VCaP (cell line): Measurements from ENCODE around the gene TRRAP.

Experiments used
- H3K27ac ChIP-seq: fragments of 450-650 bp; 2 replicates; pipeline ENCODE4 v1.5.1; 2017
- TF ChIP-seq, protein P1 (sequence below): fragments of 450-650 bp; conservative IDR thresholded peaks from 2 replicates; pipeline ENCODE4 v1.5.1; 2017; ENCODE audit warnings: mild to moderate bottlenecking, moderate library complexity

The TRRAP gene

DNA sequence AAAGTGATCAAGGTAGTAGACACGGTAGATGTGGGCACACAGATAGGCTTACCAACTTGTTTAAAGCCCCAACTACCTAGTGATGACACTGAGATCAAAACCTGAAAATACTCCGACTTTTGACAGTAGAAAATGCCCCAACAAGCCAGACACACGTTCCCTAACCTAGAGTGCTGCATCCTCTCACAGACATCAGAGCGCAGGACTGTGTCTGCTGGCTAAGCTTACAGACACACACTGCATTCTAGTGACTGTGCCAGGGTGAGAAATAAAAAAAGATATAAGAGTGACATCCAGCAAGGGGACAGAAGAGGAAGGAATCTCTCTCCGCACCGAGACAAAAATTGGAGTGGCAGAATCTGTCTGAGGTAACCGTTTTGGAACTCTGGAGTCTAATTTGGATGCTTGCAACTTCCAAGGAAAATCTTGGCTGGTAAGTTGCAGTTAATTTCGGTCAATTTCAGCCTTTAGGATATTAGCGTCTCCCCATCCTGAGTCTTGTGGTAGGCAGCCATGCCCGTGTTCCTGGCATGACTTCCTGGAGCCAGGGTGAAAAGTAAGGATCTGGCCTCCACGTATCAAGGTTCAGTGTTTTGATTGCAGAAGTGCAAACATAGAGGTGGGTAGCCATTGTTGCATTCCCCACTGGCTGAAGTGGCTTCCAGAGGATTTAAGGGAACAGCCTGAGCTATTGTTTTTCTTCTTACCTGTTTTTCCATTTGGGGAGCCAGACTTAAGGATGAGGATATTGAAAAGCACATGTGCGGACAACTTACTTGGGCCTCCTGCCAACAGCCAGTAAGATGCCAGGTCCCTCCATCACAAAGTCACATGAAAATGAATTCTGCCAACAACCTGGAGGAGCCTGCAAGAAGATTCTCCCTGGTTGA lies 141.4 kb downstream of the TRRAP start:
- H3K27ac ChIP-seq, result no peak overlapping the region
- TF ChIP-seq, protein P1, sequence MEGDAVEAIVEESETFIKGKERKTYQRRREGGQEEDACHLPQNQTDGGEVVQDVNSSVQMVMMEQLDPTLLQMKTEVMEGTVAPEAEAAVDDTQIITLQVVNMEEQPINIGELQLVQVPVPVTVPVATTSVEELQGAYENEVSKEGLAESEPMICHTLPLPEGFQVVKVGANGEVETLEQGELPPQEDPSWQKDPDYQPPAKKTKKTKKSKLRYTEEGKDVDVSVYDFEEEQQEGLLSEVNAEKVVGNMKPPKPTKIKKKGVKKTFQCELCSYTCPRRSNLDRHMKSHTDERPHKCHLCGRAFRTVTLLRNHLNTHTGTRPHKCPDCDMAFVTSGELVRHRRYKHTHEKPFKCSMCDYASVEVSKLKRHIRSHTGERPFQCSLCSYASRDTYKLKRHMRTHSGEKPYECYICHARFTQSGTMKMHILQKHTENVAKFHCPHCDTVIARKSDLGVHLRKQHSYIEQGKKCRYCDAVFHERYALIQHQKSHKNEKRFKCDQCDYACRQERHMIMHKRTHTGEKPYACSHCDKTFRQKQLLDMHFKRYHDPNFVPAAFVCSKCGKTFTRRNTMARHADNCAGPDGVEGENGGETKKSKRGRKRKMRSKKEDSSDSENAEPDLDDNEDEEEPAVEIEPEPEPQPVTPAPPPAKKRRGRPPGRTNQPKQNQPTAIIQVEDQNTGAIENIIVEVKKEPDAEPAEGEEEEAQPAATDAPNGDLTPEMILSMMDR, result no peak

- TF ChIP-seq, protein P1, result no peak
- H3K27ac ChIP-seq, result no peak overlapping the region
Measured at GRCh38 chr7:99020413-99020715, 142.0 kb downstream of the TRRAP start.

GRCh38 chr7:99021941-99022560 lies 143.7 kb downstream of the TRRAP start:
- TF ChIP-seq, protein P1, result no peak
- H3K27ac ChIP-seq, result no peak overlapping the region

- H3K27ac ChIP-seq, result no peak overlapping the region
- TF ChIP-seq, protein P1, result no peak
Measured at GRCh38 chr7:99024066-99024465, 145.7 kb downstream of the TRRAP start.

DNA sequence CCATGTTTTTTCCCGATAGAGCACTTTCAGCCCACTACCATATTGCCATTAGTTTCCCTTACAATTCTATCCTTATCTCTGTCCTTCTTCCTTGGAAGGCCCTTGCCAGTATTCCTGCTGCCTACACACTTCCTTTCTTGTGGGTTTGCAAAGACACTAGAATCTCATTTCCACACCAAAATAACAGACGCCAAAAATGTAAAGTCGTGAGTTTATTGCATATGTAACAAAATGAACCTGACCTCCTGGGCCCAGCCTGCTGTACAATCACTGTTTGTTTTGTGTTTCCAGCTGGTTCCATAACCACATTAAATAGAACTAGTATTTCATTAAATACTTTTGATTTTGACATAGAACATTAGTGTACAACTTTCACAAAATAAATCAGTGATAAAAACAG lies 148.9 kb downstream of the TRRAP start:
- H3K27ac ChIP-seq, result no peak overlapping the region
- TF ChIP-seq, protein P1, result no peak

DNA sequence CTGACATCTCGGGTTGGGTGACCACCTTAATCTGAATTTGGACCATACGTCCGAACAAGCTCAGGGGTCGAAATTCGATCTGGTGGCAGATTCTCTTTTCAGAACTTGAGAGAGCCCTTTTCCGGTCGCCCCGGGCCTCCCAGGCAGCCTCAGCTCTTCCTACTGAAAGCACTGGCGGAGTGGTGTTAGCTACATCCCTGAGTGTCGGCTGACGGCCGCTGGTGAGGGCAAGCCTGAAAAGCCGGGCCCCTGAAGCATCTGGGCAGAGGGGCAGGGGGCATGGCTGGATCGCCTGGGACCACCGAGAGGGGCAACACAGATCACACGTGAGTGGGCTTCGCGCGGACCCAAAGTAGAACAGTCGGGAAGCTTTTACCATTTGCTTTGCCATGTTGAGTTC lies 149.5 kb downstream of the TRRAP start:
- TF ChIP-seq, protein P1, result no peak

GRCh38 chr7:99028261-99028973 lies 150.1 kb downstream of the TRRAP start:
- TF ChIP-seq, protein P1, result no peak
- no peak overlapping the region for H3K27ac ChIP-seq

More for the DNA sequence above, 149.5 kb downstream of the TRRAP start:
- H3K27ac ChIP-seq, result no peak overlapping the region
